Inflammatory macrophage treated with lipopolysaccharide for 1 hour (primary cell): ENCODE results near the gene CDC7.
"Not testable (repeated sequence)": the region's sequence is repeated elsewhere in the genome, so short reads cannot be mapped to it uniquely, and the experiment has no call there.

Experiments
- DNase-seq, 2 donors: peaks; one replicate each; pipeline ENCODE4 v3.0.0-alpha.2; 2020 to 2022

Gene CDC7

DNA sequence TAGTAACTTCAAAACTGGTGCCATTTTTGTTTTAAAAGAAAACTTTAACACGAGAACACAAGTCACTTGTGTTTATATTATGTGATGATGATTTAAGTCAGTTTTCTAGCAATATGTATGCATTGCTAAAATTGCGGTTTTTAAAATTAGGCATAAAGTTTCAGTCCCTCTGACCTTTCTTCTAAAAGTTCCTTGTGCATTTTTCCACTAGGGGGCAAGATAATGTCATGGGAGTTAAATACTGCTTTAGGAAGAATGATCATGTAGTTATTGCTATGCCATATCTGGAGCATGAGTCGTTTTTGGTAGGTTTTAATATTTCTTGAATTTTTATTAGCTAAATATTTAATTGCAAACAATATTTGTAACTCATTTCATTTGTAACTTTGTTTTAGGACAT is 10.7 kb downstream of the CDC7 start:
- DNase-seq, result peak; percentile 16 to 59

- no peak for DNase-seq
Observed at GRCh38 chr1:91513160-91513559, 12.5 kb downstream of the CDC7 start.

GRCh38 chr1:91513706-91514105 is 13.1 kb downstream of the CDC7 start:
- no peak for DNase-seq

GRCh38 chr1:91515994-91516393 is 15.3 kb downstream of the CDC7 start:
- no peak for DNase-seq

DNA sequence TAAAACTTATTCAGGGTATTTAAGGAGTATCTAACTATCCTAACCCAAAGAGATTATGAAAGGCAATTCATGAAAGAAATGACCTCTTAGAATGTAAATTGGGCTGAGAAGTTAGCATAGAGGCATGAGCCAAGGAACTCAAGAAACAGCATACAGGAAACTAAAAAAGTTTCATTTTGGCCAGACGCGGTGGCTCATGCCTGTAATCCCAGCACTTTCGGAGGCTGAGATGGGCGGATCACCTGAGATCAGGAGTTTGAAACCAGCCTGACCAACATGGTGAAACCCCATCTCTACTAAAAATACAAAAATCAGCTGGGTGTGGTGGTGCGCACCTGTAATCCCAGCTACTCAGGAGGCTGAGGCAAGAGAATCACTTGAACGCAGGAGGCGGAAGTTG is 16.0 kb downstream of the CDC7 start:
- DNase-seq, result not testable (repeated sequence)

DNA sequence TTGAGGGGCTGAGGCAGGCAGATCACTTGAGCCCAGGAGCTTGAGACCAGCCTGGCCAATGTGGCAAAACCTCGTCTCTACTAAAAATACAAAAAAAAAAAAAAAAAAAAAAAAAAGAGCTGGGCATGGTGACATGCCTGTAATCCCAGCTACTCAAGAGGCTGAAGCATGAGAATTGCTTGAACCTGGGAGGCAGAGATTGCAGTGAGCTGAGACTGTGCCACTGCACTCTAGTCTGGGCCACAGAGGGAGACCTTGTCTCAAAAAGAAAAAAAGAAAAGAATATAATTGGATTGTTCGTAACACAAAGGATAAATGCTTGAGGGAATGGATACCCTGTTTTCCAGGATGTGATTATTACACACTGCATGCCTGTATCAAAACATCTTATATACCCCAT is 18.5 kb downstream of the CDC7 start:
- not testable (repeated sequence) for DNase-seq

- DNase-seq, result no peak
Observed at GRCh38 chr1:91520942-91521507, 20.4 kb downstream of the CDC7 start.

GRCh38 chr1:91523482-91523881 is 22.8 kb downstream of the CDC7 start:
- DNase-seq, result no peak

DNA sequence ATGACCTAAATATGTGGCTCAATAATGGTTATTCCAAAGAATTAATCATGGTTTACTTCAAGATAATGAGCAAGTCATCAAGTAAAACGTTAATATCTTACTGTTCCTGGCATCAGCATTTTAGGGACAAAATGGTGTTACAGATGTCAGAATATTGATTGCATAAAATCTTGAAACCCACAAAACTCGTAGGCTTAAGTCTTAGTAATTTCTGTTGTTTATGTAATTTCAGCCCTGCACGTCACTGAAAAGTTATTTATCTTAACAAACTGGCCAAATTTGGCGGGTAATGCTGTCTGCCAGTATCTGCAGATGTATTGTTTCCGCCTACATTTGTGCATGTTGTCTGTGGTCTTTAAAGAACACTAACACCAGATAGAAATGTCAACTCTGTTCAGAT is 25.8 kb downstream of the CDC7 start:
- no peak for DNase-seq

GRCh38 chr1:91527266-91527765 is 26.7 kb downstream of the CDC7 start:
- DNase-seq, result no peak

DNA sequence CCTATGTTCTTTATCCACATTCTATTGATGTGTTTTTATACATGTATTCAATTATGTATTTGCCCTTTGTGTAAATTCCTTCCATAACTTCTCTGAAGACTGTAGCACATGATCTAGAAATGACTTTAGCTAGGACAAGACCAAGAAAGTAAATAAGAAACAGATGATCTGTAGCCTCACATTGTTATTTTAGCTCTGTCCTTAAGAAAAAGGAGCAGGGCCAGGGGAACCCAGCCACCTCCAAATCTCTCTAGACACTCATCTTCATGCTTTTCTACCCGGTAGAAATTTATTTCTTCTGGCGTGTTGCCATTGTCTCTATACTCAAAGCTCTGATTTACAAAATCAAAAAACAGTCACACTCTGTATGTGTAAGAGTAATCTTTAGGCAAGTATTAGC is 27.1 kb downstream of the CDC7 start:
- no peak for DNase-seq

- DNase-seq, result peak in 1 of 2 donors; percentile 9
Observed at GRCh38 chr1:91529856-91530255, 29.2 kb downstream of the CDC7 start.

- no peak for DNase-seq
Observed at GRCh38 chr1:91533361-91534024, 32.8 kb downstream of the CDC7 start.

DNA sequence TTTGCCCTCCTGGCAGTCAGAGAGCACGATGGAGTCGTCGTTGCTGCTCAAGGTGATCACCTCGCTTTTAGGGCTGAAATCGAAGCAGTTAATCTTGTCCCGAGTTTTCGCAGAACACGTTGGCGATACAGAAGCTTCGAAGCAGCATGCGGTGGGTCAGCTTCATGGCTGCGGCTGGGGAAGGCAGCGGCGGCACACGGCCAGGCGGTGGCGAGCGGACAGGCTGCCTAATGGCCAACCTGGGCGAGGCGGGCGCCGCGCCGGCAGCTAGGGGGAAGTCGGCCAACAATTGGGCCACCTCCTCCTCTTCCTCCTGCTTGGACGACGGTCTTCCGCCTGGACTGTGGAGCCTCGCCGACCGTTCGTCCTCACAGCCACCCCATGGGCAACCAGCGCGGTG is 34.8 kb downstream of the CDC7 start:
- DNase-seq, result no peak

- DNase-seq, result no peak
Observed at GRCh38 chr1:91537281-91537986, 36.8 kb downstream of the CDC7 start.

GRCh38 chr1:91537987-91538304 is 37.3 kb downstream of the CDC7 start:
- DNase-seq, result no peak

- no peak for DNase-seq
Observed at GRCh38 chr1:91540910-91541309, 40.3 kb downstream of the CDC7 start.

- no peak for DNase-seq
Observed at GRCh38 chr1:91541918-91542533, 41.4 kb downstream of the CDC7 start.

DNA sequence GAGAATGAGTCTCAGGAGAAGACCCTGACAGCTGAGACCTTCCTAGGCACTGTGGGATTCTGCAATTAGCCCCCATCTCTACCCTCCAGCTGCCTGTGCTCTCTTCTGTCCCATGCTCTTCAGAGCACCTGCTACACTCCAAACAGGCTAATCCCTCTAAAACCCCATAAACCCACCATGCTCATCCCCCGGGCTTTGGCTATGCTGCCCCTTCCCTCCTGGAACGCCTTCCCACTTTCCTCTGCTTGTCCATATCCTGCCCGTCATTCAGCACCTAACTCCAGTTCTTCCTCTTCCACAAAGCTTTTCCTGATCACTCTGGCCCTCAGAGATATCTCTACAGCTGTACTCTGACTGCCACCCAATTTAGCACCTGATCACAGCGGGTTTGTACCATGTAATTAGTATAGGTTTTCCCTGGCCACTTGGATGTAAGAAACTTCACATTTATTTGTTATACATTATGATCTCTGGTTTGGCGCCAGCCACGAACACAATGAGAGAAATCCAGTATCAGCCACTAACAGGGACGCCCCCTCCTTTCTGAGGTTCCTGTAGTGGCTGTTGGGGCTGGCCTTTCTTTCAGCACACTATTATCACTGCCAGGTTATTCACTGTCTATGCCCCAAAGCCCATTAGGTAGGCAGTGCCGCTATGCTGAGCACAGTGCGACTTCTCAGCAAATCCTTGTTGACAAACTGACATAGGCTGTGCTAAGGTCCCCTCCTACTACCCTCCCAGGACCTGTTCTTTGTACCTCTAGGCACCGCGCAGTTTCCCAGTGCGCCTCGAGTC is 45.1 kb downstream of the CDC7 start:
- DNase-seq, result no peak

GRCh38 chr1:91546301-91546581 is 45.6 kb downstream of the CDC7 start:
- no peak for DNase-seq

- DNase-seq, result no peak
Observed at GRCh38 chr1:91546876-91547275, 46.2 kb downstream of the CDC7 start.

DNA sequence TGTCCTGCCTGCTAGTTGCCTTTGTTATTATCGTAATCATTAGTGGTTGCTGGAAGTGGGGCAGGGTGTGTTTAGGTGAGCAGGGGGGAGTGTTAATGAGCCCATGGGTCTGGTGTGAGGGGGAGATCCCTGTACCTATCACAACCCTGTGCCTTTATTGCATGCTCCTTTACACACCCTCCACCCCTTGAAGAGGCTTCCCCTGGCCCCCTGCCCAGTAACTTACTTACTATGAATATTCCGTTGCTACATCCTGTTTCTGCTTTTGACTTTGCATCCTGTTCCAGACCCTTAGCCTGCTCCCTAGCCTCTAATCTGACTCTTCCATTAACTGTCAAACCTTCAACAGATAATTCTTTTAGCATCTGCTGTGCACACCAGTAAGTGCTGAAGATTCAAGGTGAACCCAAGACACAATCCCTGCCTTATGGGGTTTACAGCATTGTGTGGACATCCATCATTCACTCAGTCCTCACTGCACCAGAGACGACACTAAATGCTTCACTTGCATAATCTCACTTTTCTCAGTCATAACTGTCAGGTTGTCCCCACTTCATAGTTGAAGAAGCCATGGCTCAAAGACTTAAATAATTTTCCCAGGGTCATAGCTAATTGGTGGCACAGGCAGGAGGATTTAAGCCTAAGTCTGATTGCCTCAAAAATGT is 47.9 kb downstream of the CDC7 start:
- DNase-seq, result no peak
